ENCODE measurements around the gene ATAD3A.
A peak's percentile ranks its signal among the peaks of the same experiment; 100 is the strongest.

The ATAD3A gene

DNA sequence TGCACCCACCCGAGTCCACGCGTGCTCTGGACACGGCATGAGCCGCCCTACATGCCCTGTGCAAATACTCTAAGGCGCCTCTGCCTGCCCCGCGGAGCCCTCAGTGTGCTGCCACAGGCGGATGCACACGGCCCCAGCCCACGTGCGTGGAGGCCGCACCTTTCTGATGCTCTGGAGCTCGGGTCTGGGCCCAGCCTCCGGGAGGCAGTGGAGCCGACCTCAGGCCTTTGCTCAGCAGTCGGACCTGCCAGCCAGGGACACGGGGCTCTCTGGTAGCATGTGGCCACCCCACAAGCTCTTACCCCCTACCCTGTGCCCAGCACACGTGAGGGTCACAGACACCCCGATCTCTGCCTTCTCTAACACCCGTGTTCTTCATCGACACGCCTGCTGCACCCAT lies 26.4 kb downstream of the ATAD3A start (continued):
- TF ChIP-seq GLIS3 (CRISPR knock-in tag; IDR thresholded peaks at IDR 0.05): no peak

DNA sequence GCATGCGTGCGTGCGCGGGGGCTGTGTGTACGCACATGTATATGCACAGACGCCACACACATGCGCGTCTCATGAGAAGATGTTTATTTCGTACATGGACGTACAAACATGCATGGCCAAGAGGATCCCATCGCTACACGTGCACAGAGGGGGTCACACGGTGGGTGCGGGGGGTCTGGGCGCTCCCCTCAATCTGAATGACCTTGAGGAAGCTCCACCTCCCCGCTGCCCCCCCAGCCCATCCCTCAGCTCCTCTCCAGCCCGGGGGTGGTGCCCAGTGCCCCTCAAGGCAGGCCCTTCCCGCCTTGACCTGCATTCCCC lies 27.0 kb downstream of the ATAD3A start:
- no peak for ATAC-seq
- no peak for TF ChIP-seq ZC3H10 (CRISPR knock-in tag; IDR thresholded peaks at IDR 0.05)
- no peak for TF ChIP-seq ZNF565 (CRISPR knock-in tag; conservative IDR thresholded peaks at IDR 0.05; ENCODE audit: low read depth)
- TF ChIP-seq ZFP3 (CRISPR knock-in tag; IDR thresholded peaks at IDR 0.05): no peak
- no peak for TF ChIP-seq ISL1 (CRISPR knock-in tag; IDR thresholded peaks at IDR 0.05)
- TF ChIP-seq, protein P1, sequence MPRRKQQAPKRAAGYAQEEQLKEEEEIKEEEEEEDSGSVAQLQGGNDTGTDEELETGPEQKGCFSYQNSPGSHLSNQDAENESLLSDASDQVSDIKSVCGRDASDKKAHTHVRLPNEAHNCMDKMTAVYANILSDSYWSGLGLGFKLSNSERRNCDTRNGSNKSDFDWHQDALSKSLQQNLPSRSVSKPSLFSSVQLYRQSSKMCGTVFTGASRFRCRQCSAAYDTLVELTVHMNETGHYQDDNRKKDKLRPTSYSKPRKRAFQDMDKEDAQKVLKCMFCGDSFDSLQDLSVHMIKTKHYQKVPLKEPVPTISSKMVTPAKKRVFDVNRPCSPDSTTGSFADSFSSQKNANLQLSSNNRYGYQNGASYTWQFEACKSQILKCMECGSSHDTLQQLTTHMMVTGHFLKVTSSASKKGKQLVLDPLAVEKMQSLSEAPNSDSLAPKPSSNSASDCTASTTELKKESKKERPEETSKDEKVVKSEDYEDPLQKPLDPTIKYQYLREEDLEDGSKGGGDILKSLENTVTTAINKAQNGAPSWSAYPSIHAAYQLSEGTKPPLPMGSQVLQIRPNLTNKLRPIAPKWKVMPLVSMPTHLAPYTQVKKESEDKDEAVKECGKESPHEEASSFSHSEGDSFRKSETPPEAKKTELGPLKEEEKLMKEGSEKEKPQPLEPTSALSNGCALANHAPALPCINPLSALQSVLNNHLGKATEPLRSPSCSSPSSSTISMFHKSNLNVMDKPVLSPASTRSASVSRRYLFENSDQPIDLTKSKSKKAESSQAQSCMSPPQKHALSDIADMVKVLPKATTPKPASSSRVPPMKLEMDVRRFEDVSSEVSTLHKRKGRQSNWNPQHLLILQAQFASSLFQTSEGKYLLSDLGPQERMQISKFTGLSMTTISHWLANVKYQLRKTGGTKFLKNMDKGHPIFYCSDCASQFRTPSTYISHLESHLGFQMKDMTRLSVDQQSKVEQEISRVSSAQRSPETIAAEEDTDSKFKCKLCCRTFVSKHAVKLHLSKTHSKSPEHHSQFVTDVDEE (CRISPR knock-in tag; IDR thresholded peaks at IDR 0.05): no peak
- TF ChIP-seq ZNF8 (CRISPR knock-in tag; IDR thresholded peaks at IDR 0.05): no peak
- no peak for TF ChIP-seq ARNTL (CRISPR knock-in tag; IDR thresholded peaks at IDR 0.05; ENCODE audit: borderline replicate concordance, low read depth)
- TF ChIP-seq RARB (CRISPR knock-in tag; IDR thresholded peaks at IDR 0.05): no peak
- no peak for TF ChIP-seq ZFP30 (CRISPR knock-in tag; IDR thresholded peaks at IDR 0.05)
- TF ChIP-seq, protein P2, sequence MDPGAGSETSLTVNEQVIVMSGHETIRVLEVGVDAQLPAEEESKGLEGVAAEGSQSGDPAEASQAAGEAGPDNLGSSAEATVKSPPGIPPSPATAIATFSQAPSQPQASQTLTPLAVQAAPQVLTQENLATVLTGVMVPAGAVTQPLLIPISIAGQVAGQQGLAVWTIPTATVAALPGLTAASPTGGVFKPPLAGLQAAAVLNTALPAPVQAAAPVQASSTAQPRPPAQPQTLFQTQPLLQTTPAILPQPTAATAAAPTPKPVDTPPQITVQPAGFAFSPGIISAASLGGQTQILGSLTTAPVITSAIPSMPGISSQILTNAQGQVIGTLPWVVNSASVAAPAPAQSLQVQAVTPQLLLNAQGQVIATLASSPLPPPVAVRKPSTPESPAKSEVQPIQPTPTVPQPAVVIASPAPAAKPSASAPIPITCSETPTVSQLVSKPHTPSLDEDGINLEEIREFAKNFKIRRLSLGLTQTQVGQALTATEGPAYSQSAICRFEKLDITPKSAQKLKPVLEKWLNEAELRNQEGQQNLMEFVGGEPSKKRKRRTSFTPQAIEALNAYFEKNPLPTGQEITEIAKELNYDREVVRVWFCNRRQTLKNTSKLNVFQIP (CRISPR knock-in tag; IDR thresholded peaks at IDR 0.05; ENCODE audit: borderline replicate concordance, low read depth): no peak
- TF ChIP-seq PPARA (CRISPR knock-in tag; IDR thresholded peaks at IDR 0.05; ENCODE audit: borderline replicate concordance): no peak
- TF ChIP-seq GLIS3 (CRISPR knock-in tag; IDR thresholded peaks at IDR 0.05): no peak
- TF ChIP-seq TCF4 (CRISPR knock-in tag; IDR thresholded peaks at IDR 0.05; ENCODE audit: borderline replicate concordance): no peak
- TF ChIP-seq, protein P3, sequence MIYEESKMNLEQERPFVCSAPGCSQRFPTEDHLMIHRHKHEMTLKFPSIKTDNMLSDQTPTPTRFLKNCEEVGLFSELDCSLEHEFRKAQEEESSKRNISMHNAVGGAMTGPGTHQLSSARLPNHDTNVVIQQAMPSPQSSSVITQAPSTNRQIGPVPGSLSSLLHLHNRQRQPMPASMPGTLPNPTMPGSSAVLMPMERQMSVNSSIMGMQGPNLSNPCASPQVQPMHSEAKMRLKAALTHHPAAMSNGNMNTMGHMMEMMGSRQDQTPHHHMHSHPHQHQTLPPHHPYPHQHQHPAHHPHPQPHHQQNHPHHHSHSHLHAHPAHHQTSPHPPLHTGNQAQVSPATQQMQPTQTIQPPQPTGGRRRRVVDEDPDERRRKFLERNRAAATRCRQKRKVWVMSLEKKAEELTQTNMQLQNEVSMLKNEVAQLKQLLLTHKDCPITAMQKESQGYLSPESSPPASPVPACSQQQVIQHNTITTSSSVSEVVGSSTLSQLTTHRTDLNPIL (CRISPR knock-in tag; IDR thresholded peaks at IDR 0.05; ENCODE audit: low read depth): no peak
- TF ChIP-seq, protein P4, sequence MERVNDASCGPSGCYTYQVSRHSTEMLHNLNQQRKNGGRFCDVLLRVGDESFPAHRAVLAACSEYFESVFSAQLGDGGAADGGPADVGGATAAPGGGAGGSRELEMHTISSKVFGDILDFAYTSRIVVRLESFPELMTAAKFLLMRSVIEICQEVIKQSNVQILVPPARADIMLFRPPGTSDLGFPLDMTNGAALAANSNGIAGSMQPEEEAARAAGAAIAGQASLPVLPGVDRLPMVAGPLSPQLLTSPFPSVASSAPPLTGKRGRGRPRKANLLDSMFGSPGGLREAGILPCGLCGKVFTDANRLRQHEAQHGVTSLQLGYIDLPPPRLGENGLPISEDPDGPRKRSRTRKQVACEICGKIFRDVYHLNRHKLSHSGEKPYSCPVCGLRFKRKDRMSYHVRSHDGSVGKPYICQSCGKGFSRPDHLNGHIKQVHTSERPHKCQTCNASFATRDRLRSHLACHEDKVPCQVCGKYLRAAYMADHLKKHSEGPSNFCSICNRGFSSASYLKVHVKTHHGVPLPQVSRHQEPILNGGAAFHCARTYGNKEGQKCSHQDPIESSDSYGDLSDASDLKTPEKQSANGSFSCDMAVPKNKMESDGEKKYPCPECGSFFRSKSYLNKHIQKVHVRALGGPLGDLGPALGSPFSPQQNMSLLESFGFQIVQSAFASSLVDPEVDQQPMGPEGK (CRISPR knock-in tag; IDR thresholded peaks at IDR 0.05; ENCODE audit: borderline replicate concordance): no peak
- TF ChIP-seq ZNF70 (CRISPR knock-in tag; IDR thresholded peaks at IDR 0.05): no peak
- TF ChIP-seq TOX (CRISPR knock-in tag; IDR thresholded peaks at IDR 0.05; ENCODE audit: borderline replicate concordance): no peak
- no peak for TF ChIP-seq OSR1 (CRISPR knock-in tag; IDR thresholded peaks at IDR 0.05)

DNA sequence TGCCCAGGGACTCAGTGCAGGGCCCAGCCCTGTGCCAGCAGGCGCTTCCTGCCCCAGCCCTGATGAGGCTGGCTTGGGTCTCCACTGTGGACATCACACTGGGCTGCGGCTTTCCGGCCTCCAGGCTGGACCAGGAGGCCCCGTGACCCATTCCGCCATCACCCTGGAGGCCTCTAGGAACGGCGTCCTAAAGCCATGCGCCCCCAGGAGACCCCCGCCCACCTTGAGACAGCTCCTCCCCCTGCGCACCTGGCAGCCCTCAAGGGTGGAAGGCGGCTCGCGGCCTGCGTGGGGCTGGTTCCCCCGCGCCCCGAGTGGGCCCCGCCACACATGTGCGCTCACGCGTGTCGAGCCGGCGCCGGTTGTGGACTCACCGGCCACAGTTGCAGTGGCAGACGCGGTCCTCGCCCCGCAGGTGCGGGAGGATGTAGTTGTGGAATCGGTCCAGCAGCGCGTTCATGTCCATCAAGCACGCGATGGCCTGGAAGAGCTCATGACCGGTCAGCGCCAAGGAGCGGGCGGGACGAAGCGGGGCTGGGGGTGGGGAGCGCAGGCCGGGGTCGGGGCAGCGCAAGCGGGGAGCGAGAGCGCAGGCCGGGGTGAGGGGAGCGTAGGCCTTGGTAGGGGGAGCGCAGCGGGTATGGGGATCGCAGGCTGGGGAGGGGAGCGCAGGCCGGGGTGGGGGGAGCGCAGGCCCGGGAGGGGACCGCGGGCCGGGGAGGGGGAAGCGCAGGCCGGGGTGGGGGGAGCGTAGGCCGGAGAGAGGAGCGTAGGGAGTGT lies 27.5 kb downstream of the ATAD3A start:
- TF ChIP-seq ZNF8 (CRISPR knock-in tag; IDR thresholded peaks at IDR 0.05) (no peak), OSR1 (CRISPR knock-in tag; IDR thresholded peaks at IDR 0.05) (no peak), GLIS3 (CRISPR knock-in tag; IDR thresholded peaks at IDR 0.05) (no peak), ZNF70 (CRISPR knock-in tag; IDR thresholded peaks at IDR 0.05) (no peak), SNAI2 (CRISPR knock-in tag; IDR thresholded peaks at IDR 0.05) (no peak), RARB (CRISPR knock-in tag; IDR thresholded peaks at IDR 0.05) (no peak), ARNTL (CRISPR knock-in tag; IDR thresholded peaks at IDR 0.05; ENCODE audit: borderline replicate concordance, low read depth) (no peak), ZFP3 (CRISPR knock-in tag; IDR thresholded peaks at IDR 0.05) (no peak)
- TF ChIP-seq, protein P5, sequence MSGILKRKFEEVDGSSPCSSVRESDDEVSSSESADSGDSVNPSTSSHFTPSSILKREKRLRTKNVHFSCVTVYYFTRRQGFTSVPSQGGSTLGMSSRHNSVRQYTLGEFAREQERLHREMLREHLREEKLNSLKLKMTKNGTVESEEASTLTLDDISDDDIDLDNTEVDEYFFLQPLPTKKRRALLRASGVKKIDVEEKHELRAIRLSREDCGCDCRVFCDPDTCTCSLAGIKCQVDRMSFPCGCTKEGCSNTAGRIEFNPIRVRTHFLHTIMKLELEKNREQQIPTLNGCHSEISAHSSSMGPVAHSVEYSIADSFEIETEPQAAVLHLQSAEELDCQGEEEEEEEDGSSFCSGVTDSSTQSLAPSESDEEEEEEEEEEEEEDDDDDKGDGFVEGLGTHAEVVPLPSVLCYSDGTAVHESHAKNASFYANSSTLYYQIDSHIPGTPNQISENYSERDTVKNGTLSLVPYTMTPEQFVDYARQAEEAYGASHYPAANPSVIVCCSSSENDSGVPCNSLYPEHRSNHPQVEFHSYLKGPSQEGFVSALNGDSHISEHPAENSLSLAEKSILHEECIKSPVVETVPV (CRISPR knock-in tag; IDR thresholded peaks at IDR 0.05): no peak
- TF ChIP-seq, protein P3 (CRISPR knock-in tag; IDR thresholded peaks at IDR 0.05; ENCODE audit: low read depth): no peak
- TF ChIP-seq, protein P2 (CRISPR knock-in tag; IDR thresholded peaks at IDR 0.05; ENCODE audit: borderline replicate concordance, low read depth): no peak
- ATAC-seq: peak; percentile 10
